Activated naive CD8-positive, alpha-beta T cell treated with anti-CD3 and anti-CD28 coated beads, Interleukin-2, amount 10 ng/mL, durations not matched to agents 7 days and 5 days (primary cell): ENCODE data around the gene ALDOC. TPM values are rescaled to one million over a fixed set of nuclear protein-coding genes. Genes with fewer than 3 reads are reported as not detected.

ENCODE experiments used
- ATAC-seq: fragments of 150-1000 bp; cut with Tn5 transposase; one replicate; pipeline ENCODE4 v1.10.0; 2021; ENCODE audit warnings: low read depth, moderate library complexity
- POLR2A ChIA-PET: fragments of 350-600 bp; sonication (Branson Sonifier 250); formaldehyde crosslinking; loops from one replicate; lab custom pipeline; 2021; ENCODE audit warnings: antibody characterized with exemption; lab: Charles Lee
- DNase-seq: peaks from one replicate; pipeline ENCODE4 v3.0.0; 2021
- H3K27ac Mint-ChIP-seq: one replicate; pipeline ENCODE4 v1.8.0; 2022; ENCODE audit warnings: mild to moderate bottlenecking, mixed read lengths
- H3K27me3 Mint-ChIP-seq: one replicate; pipeline ENCODE4 v1.8.0; 2022; ENCODE audit warnings: mild to moderate bottlenecking, moderate library complexity, mixed read lengths
- H3K36me3 Mint-ChIP-seq: one replicate; pipeline ENCODE4 v1.8.0; 2021; ENCODE audit warnings: mild to moderate bottlenecking, mixed read lengths
- H3K4me1 Mint-ChIP-seq: one replicate; pipeline ENCODE4 v1.8.0; 2021; ENCODE audit warnings: mixed read lengths
- H3K4me3 Mint-ChIP-seq: one replicate; pipeline ENCODE4 v1.8.0; 2022; ENCODE audit warnings: mild to moderate bottlenecking, moderate library complexity, mixed read lengths
- H3K9me3 Mint-ChIP-seq: one replicate; pipeline ENCODE4 v1.8.0; 2021; ENCODE audit warnings: mixed read lengths
- total RNA-seq, 2 experiments: library from RNA; stranded (reverse); gene quantifications; one replicate each; pipeline ENCODE4 v1.2.3, GENCODE V29; 2021

ALDOC gene
- total RNA-seq, 2 experiments from 2014 or later, result 142 to 154 TPM

- H3K9me3 Mint-ChIP-seq, result no peaks in the 10 kb centered on the region
- peak; percentile 56 for DNase-seq
- peak; percentile 57 for ATAC-seq
- H3K36me3 Mint-ChIP-seq, result peaks cover 13% of the 10 kb centered on the region
- H3K27me3 Mint-ChIP-seq, result no peaks in the 10 kb centered on the region
- H3K4me3 Mint-ChIP-seq, result peak overlapping the region; percentile 90
- POLR2A ChIA-PET, result interaction anchor here (0.7 to 2.7 kb wide), 13 partner anchors 8 to 352 kb away, joined by 3 to 33 read pairs (median 5); partner anchors contain the start of genes ALDOC, BLTP2, PIGS and SDF2
- peaks cover 16% of the 10 kb centered on the region for H3K4me1 Mint-ChIP-seq
- H3K27ac Mint-ChIP-seq, result peak overlapping the region; percentile 93
These were observed 22.9 kb upstream of the ALDOC start for GRCh38 chr17:28599311-28600184.

DNA sequence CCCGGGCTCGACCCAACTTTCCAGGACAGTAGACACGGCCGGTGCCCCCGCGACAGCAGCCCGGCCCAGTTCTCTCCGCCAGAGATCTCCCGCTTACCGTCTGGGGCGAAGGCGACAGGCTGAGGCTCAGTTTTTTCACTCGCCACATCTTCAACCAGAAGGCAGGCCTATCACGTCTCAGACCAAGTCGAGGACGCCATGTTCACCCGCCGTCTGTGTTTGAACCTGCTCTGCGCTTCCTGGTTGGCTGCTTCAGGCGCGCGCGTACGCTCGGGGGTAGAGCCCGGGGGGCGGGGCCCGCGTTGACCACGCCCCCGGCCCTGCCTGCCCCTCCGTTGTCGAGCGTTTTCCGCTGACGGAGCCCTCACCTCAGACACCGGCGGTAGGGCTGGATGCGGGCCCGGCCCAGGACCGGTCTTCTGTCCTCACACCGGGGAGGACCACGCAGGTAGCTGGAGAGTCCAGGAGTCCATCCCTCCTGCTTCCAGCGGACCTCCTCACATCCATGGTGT, 22.2 kb upstream of the ALDOC start, which contains the start of gene SPAG5:
SPAG5 (minus strand) TSS at position 227 of the 512 bp plus-strand sequence; CDS start at position 148, 79 bp downstream.
- POLR2A ChIA-PET, result interaction anchor here (0.8 to 2.7 kb wide), 13 partner anchors 8 to 353 kb away, joined by 3 to 33 read pairs (median 5); partner anchors contain the start of genes ALDOC, BLTP2, PIGS and SDF2

DNA sequence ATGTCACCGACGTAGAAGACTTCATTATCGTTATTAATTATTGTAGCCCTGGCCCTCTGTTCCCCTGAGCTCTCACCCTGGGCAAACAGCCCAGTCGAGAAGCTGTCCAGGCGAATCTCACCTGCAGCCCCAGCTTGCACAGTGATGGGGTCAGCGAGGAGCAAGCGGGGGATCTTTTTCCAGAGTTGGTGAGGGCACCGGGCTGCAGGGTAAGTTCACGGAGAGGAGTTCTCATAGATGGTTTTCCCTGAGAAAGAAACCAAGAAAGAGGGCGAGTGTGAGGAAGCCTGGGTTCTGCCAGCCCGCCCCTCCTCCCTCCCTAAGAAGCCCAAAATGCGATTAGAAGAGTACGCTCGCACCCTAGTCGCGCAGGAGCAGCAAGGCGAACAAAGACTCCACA, 21.7 kb upstream of the ALDOC start:
- Mint-ChIP-seq H3K4me1 (peaks cover 16% of the 10 kb centered on the region), H3K4me3 (peak overlapping the region; percentile 90), H3K9me3 (no peaks in the 10 kb centered on the region), H3K27me3 (no peaks in the 10 kb centered on the region), H3K36me3 (peaks cover 13% of the 10 kb centered on the region), H3K27ac (peak overlapping the region; percentile 93)
- ATAC-seq, result peak; percentile 10
- DNase-seq, result no peak
- POLR2A ChIA-PET, result interaction anchor here (0.8 to 2.7 kb wide), 7 partner anchors 9 to 273 kb away, joined by 3 to 33 read pairs (median 3); partner anchors contain the start of genes ALDOC and PIGS

More for the DNA sequence above, 22.2 kb upstream of the ALDOC start, which contains the start of gene SPAG5:
- Mint-ChIP-seq H3K4me3 (peak within 1 kb of the TSS; percentile 90), H3K4me1 (peaks cover 16% of the 10 kb centered on the region), H3K36me3 (peaks cover 13% of the 10 kb centered on the region), H3K27ac (peak within 1 kb of the TSS; percentile 93), H3K9me3 (no peaks in the 10 kb centered on the region), H3K27me3 (no peaks in the 10 kb centered on the region)
- DNase-seq, result peak; percentile 98
- ATAC-seq, result peak; percentile 92

- ATAC-seq (no peak), DNase-seq (no peak)
- H3K4me3 Mint-ChIP-seq, result peak overlapping the region; percentile 90
- peaks cover 18% of the 10 kb centered on the region for H3K36me3 Mint-ChIP-seq
- peaks cover 16% of the 10 kb centered on the region for H3K4me1 Mint-ChIP-seq
- POLR2A ChIA-PET, result interaction anchor here (0.8 to 2.7 kb wide), 6 partner anchors 8 to 114 kb away, joined by 3 to 33 read pairs (median 3); partner anchors contain the start of genes ALDOC and PIGS
- no peaks in the 10 kb centered on the region for H3K27me3 Mint-ChIP-seq
- H3K27ac Mint-ChIP-seq, result peak overlapping the region; percentile 93
- H3K9me3 Mint-ChIP-seq, result no peaks in the 10 kb centered on the region
These were observed 21.1 kb upstream of the ALDOC start for GRCh38 chr17:28597606-28598383.

GRCh38 chr17:28592260-28592659, 15.6 kb upstream of the ALDOC start:
- H3K9me3 Mint-ChIP-seq, result no peaks in the 10 kb centered on the region
- ATAC-seq (no peak), DNase-seq (no peak)
- H3K36me3 Mint-ChIP-seq, result peaks cover 31% of the 10 kb centered on the region
- no peak overlapping the region for H3K4me3 Mint-ChIP-seq
- no peaks in the 10 kb centered on the region for H3K27me3 Mint-ChIP-seq
- no peak overlapping the region for H3K27ac Mint-ChIP-seq
- H3K4me1 Mint-ChIP-seq, result peaks cover 4% of the 10 kb centered on the region
- POLR2A ChIA-PET, result no interaction called here

DNA sequence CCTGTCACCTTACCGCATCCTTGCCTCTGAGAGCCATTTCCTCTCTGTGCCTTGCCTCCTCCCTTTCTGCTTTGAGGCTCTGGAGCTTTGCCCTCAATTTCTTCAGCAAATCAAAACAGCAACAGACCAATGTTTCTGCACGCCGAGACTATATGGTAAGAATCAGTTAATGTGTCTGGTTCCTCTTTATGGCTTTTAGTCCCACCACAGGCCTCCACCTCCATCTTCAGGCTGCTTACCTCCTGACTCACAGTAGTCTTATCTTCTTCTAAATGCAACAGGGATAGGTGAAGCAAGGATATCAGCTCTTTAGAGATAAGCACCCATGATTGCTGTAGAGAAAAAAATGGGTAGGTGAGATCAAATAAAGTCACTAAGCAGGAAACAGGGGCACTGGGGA, 9.2 kb upstream of the ALDOC start:
- ATAC-seq (no peak), DNase-seq (no peak)
- Mint-ChIP-seq H3K27ac (no peak overlapping the region), H3K27me3 (no peaks in the 10 kb centered on the region), H3K4me1 (no peaks in the 10 kb centered on the region), H3K4me3 (no peak overlapping the region), H3K9me3 (no peaks in the 10 kb centered on the region), H3K36me3 (peaks cover 12% of the 10 kb centered on the region)
- POLR2A ChIA-PET, result no interaction called here

- POLR2A ChIA-PET, result interaction anchor here (1.0 kb wide), 1 partner anchor 14 kb away, joined by 3 read pairs; no protein-coding TSS in a partner anchor
- Mint-ChIP-seq H3K9me3 (no peaks in the 10 kb centered on the region), H3K4me3 (no peak overlapping the region), H3K27ac (no peak overlapping the region), H3K36me3 (peaks cover 16% of the 10 kb centered on the region), H3K27me3 (no peaks in the 10 kb centered on the region), H3K4me1 (peaks cover 1% of the 10 kb centered on the region)
- DNase-seq (no peak), ATAC-seq (no peak)
These were observed 7.7 kb upstream of the ALDOC start for GRCh38 chr17:28584434-28584833.

GRCh38 chr17:28582513-28582912, 5.8 kb upstream of the ALDOC start:
- POLR2A ChIA-PET, result interaction anchor here (2.2 kb wide), 1 partner anchor 11 kb away, joined by 5 read pairs; the partner anchor contains the start of gene PIGS
- Mint-ChIP-seq H3K4me3 (no peak overlapping the region), H3K27me3 (no peaks in the 10 kb centered on the region), H3K27ac (no peak overlapping the region), H3K9me3 (no peaks in the 10 kb centered on the region), H3K4me1 (peaks cover 1% of the 10 kb centered on the region), H3K36me3 (peaks cover 15% of the 10 kb centered on the region)
- ATAC-seq (no peak), DNase-seq (no peak)

- peaks cover 18% of the 10 kb centered on the region for H3K36me3 Mint-ChIP-seq
- ATAC-seq (no peak), DNase-seq (no peak)
- POLR2A ChIA-PET, result interaction anchor here (1.2 to 1.5 kb wide), 2 partner anchors 10 to 17 kb away, joined by 3 to 4 read pairs; partner anchors contain the start of gene PIGS
- H3K9me3 Mint-ChIP-seq, result no peaks in the 10 kb centered on the region
- H3K4me1 Mint-ChIP-seq, result peaks cover 9% of the 10 kb centered on the region
- peak overlapping the region; percentile 10 for H3K27ac Mint-ChIP-seq
- H3K4me3 Mint-ChIP-seq, result no peak overlapping the region
- no peaks in the 10 kb centered on the region for H3K27me3 Mint-ChIP-seq
These were observed 4.3 kb upstream of the ALDOC start for GRCh38 chr17:28580959-28581358.

- peaks cover 17% of the 10 kb centered on the region for H3K36me3 Mint-ChIP-seq
- POLR2A ChIA-PET, result interaction anchor here (1.5 kb wide), 1 partner anchor 18 kb away, joined by 3 read pairs; no protein-coding TSS in a partner anchor
- no peak overlapping the region for H3K4me3 Mint-ChIP-seq
- no peak for ATAC-seq
- DNase-seq, result no peak
- peaks cover 12% of the 10 kb centered on the region for H3K4me1 Mint-ChIP-seq
- H3K9me3 Mint-ChIP-seq, result no peaks in the 10 kb centered on the region
- no peaks in the 10 kb centered on the region for H3K27me3 Mint-ChIP-seq
- H3K27ac Mint-ChIP-seq, result no peak overlapping the region
These were observed 2.8 kb upstream of the ALDOC start for GRCh38 chr17:28579526-28579925.

- Mint-ChIP-seq H3K4me1 (peaks cover 12% of the 10 kb centered on the region), H3K27me3 (no peaks in the 10 kb centered on the region), H3K9me3 (no peaks in the 10 kb centered on the region), H3K27ac (no peak overlapping the region), H3K4me3 (no peak overlapping the region), H3K36me3 (peaks cover 24% of the 10 kb centered on the region)
- POLR2A ChIA-PET, result interaction anchor here (0.5 to 2.3 kb wide), 4 partner anchors 11 to 66 kb away, joined by 3 to 12 read pairs (median 4); partner anchors contain the start of gene BLTP2
- ATAC-seq (no peak), DNase-seq (no peak)
These were observed 1.8 kb upstream of the ALDOC start for GRCh38 chr17:28578246-28579195.

- Mint-ChIP-seq H3K36me3 (peaks cover 24% of the 10 kb centered on the region), H3K27me3 (no peaks in the 10 kb centered on the region), H3K27ac (peak overlapping the region; percentile 89), H3K4me1 (peaks cover 15% of the 10 kb centered on the region), H3K9me3 (no peaks in the 10 kb centered on the region), H3K4me3 (no peak overlapping the region)
- POLR2A ChIA-PET, result interaction anchor here (0.9 to 3.7 kb wide), 9 partner anchors 19 to 143 kb away, joined by 3 to 33 read pairs (median 6); partner anchors contain the start of genes BLTP2, PROCA1, RPL23A and SPAG5
- no peak for DNase-seq
- no peak for ATAC-seq
These were observed 750 bp upstream of the ALDOC start for GRCh38 chr17:28577466-28577824.
